Right lobe of liver (tissue), 4 donors: ENCODE measurements around the gene SPIRE1.

Source experiments
- CTCF ChIP-seq, 4 donors: fragments of 200-600 bp in 3 of 4; fragments of 450-650 bp in 1 of 4; IDR thresholded peaks; one replicate each; pipeline versions ENCODE4 v1.5.1 to v1.8.0; 2016 to 2022; ENCODE audit warnings: antibody characterized with exemption in 4 of 4, mild to moderate bottlenecking in 2 of 4
- POLR2A ChIP-seq: fragments of 450-650 bp; IDR thresholded peaks from one replicate; pipeline ENCODE4 v1.6.1; 2017; ENCODE audit warnings: antibody characterized with exemption, mild to moderate bottlenecking
- donor health status: DM: no; HTN: no; CAD: no.
- donor health status: DM: no; HTN: no; CAD: no.
- donor health status: DM: no; HTN: yes; CAD: no.

- TF ChIP-seq CTCF (IDR thresholded peaks at IDR 0.05) (no peak), POLR2A (no peak)
These were observed 45.8 kb upstream of the SPIRE1 start for GRCh38 chr18:12703664-12704063.
